ENCODE results near the gene MBD2.
A peak's percentile ranks its signal among the peaks of the same experiment; 100 is the strongest.

The MBD2 gene

GRCh38 chr18:54191352-54191751 is 33.1 kb downstream of the MBD2 start:
- no peak for TF ChIP-seq CTCF (conservative IDR thresholded peaks at IDR 0.05; ENCODE audit: low read depth)
- ChIA-PET CTCF (no interaction called here), POLR2A (ENCODE audit: low non-redundant PET) (no interaction called here)

DNA sequence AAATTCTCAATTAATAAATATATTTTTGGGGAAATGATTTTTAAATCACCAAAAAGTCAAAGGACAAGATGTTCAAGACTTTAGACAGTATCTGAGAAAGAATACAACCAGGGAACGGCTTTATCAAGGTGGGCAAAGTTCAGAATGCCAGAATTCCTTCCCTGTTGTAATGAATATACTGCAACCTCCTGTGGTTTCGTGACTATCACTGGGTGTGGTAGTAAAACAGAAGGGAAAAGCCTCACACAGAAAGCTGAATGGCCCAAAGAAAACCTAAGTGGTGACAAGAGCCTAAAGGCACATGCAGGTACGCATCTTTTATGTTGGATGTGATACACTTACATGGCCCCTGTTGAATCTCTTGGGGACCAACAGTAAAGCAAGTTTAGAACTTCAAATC is 37.1 kb downstream of the MBD2 start:
- ChIA-PET CTCF (no interaction called here), POLR2A (ENCODE audit: low non-redundant PET) (no interaction called here)
- TF ChIP-seq CTCF (conservative IDR thresholded peaks at IDR 0.05; ENCODE audit: low read depth): no peak
- no peak overlapping the region for H3K27ac ChIP-seq
- DNase-seq (ENCODE audit: low spot score): no peak

More at GRCh38 chr18:54191352-54191751, 33.1 kb downstream of the MBD2 start:
- no peak overlapping the region for H3K27ac ChIP-seq
- DNase-seq (ENCODE audit: low spot score): peak; percentile 4

GRCh38 chr18:54184836-54185235 is 39.6 kb downstream of the MBD2 start:
- ChIA-PET CTCF (no interaction called here), POLR2A (ENCODE audit: low non-redundant PET) (no interaction called here)
- TF ChIP-seq CTCF (conservative IDR thresholded peaks at IDR 0.05; ENCODE audit: low read depth): no peak
- H3K27ac ChIP-seq: no peak overlapping the region
- DNase-seq (ENCODE audit: low spot score): no peak

DNA sequence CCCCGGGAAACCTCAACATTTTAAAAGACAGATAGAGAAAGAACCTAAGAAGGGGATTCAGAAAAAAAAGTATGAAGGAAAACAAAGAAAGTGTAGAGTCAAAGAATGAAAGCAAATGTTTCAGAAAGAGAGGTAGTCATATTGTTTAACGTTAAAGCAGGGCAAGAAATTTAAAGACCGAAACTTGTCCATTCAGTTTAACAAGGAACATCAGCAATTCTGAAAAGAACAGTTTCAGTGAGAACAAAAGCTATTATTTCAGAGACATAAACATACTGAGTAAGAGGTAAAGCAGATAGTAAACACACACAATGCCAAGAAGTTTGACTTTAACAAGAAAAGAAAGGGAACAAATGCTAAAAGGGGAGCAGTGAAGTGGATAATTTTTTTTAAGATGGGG is 41.1 kb downstream of the MBD2 start:
- ChIA-PET POLR2A (ENCODE audit: low non-redundant PET) (no interaction called here), CTCF (no interaction called here)
- no peak overlapping the region for H3K27ac ChIP-seq

GRCh38 chr18:54181856-54182602 is 42.4 kb downstream of the MBD2 start:
- H3K27ac ChIP-seq: no peak overlapping the region
- no peak for TF ChIP-seq CTCF (conservative IDR thresholded peaks at IDR 0.05; ENCODE audit: low read depth)
- ChIA-PET CTCF (no interaction called here), POLR2A (ENCODE audit: low non-redundant PET) (no interaction called here)
- DNase-seq (ENCODE audit: low spot score): no peak

More for the DNA sequence above, 41.1 kb downstream of the MBD2 start:
- no peak for DNase-seq (ENCODE audit: low spot score)
- no peak for TF ChIP-seq CTCF (conservative IDR thresholded peaks at IDR 0.05; ENCODE audit: low read depth)

- ChIA-PET CTCF (no interaction called here), POLR2A (ENCODE audit: low non-redundant PET) (no interaction called here)
- TF ChIP-seq CTCF (conservative IDR thresholded peaks at IDR 0.05; ENCODE audit: low read depth): no peak
- H3K27ac ChIP-seq: no peak overlapping the region
- DNase-seq (ENCODE audit: low spot score): no peak
Observed at GRCh38 chr18:54173980-54174630, 50.4 kb downstream of the MBD2 start.
